Mesothelial cell of epicardium (in vitro differentiated cells): ENCODE results near the gene RNF149. TPM values are rescaled to one million over a fixed set of nuclear protein-coding genes. Genes with fewer than 3 reads are reported as not detected.
A peak's percentile ranks its signal among the peaks of the same experiment; 100 is the strongest.

ENCODE experiments used
- DNase-seq, 2 experiments: peaks; one replicate each; pipeline ENCODE4 v3.0.0; 2021; ENCODE audit warnings: low spot score in 2 of 2; ENCODE audit not compliant: unreplicated experiment in 2 of 2
- H3K27ac Mint-ChIP-seq: 2 replicates; pipeline ENCODE4 v1.8.0; 2021; ENCODE audit warnings: mixed read lengths
- H3K27me3 Mint-ChIP-seq: 2 replicates; pipeline ENCODE4 v1.8.0; 2021; ENCODE audit warnings: low read depth, mixed read lengths
- H3K36me3 Mint-ChIP-seq: 2 replicates; pipeline ENCODE4 v1.8.0; 2021; ENCODE audit warnings: mixed read lengths
- H3K4me1 Mint-ChIP-seq: 2 replicates; pipeline ENCODE4 v1.8.0; 2021; ENCODE audit warnings: mixed read lengths
- H3K4me3 Mint-ChIP-seq: 2 replicates; pipeline ENCODE4 v1.8.0; 2021; ENCODE audit warnings: mild to moderate bottlenecking, moderate library complexity, mixed read lengths
- H3K9me3 Mint-ChIP-seq: 2 replicates; pipeline ENCODE4 v1.8.0; 2021; ENCODE audit warnings: mixed read lengths
- CTCF ChIP-seq: fragments of 200-600 bp; sonication (generic); IDR thresholded peaks from one replicate; pipeline ENCODE4 v1.5.0; 2021; ENCODE audit warnings: antibody characterized with exemption; ENCODE audit not compliant: unreplicated experiment
- total RNA-seq: library from RNA; stranded (reverse); gene quantifications from 3 replicates; pipeline ENCODE4 v1.2.1, GENCODE V29; 2021

Gene RNF149
- total RNA-seq, 1 donor from 2014 or later = 57.6 TPM

- no peak overlapping the region for H3K4me3 Mint-ChIP-seq
These were observed 2.9 kb downstream of the RNF149 start for GRCh38 chr2:101305492-101306078.

GRCh38 chr2:101305035-101305434 is 3.5 kb downstream of the RNF149 start:
- H3K4me3 Mint-ChIP-seq = no peak overlapping the region
- peaks cover 45% of the 10 kb centered on the region for H3K4me1 Mint-ChIP-seq
- TF ChIP-seq CTCF = no peak
- H3K27ac Mint-ChIP-seq = peak overlapping the region; percentile 43
- no peaks in the 10 kb centered on the region for H3K9me3 Mint-ChIP-seq
- H3K27me3 Mint-ChIP-seq = no peaks in the 10 kb centered on the region
- DNase-seq = no peak
- H3K36me3 Mint-ChIP-seq = peaks cover 3% of the 10 kb centered on the region

More at GRCh38 chr2:101305492-101306078, 2.9 kb downstream of the RNF149 start:
- Mint-ChIP-seq H3K9me3 (no peaks in the 10 kb centered on the region), H3K27me3 (no peaks in the 10 kb centered on the region), H3K4me1 (peaks cover 45% of the 10 kb centered on the region), H3K36me3 (peaks cover 3% of the 10 kb centered on the region), H3K27ac (peak overlapping the region; percentile 43)
- DNase-seq = no peak
- TF ChIP-seq CTCF = no peak

- TF ChIP-seq CTCF = no peak
- no peak overlapping the region for H3K4me3 Mint-ChIP-seq
- no peaks in the 10 kb centered on the region for H3K9me3 Mint-ChIP-seq
- DNase-seq = no peak
- H3K36me3 Mint-ChIP-seq = peaks cover 3% of the 10 kb centered on the region
- no peak overlapping the region for H3K27ac Mint-ChIP-seq
- H3K4me1 Mint-ChIP-seq = peaks cover 43% of the 10 kb centered on the region
- no peaks in the 10 kb centered on the region for H3K27me3 Mint-ChIP-seq
These were observed 4.8 kb downstream of the RNF149 start for GRCh38 chr2:101303688-101304087.

- H3K36me3 Mint-ChIP-seq = peaks cover 5% of the 10 kb centered on the region
- TF ChIP-seq CTCF = no peak
- H3K27ac Mint-ChIP-seq = peak overlapping the region; percentile 37
- no peak overlapping the region for H3K4me3 Mint-ChIP-seq
- H3K27me3 Mint-ChIP-seq = no peaks in the 10 kb centered on the region
- H3K4me1 Mint-ChIP-seq = peaks cover 37% of the 10 kb centered on the region
- DNase-seq = no peak
- no peaks in the 10 kb centered on the region for H3K9me3 Mint-ChIP-seq
These were observed 6.5 kb downstream of the RNF149 start for GRCh38 chr2:101302016-101302415.

- no peak for DNase-seq
- H3K4me1 Mint-ChIP-seq = peaks cover 31% of the 10 kb centered on the region
- no peaks in the 10 kb centered on the region for H3K27me3 Mint-ChIP-seq
- no peak overlapping the region for H3K4me3 Mint-ChIP-seq
- no peak for TF ChIP-seq CTCF
- H3K27ac Mint-ChIP-seq = no peak overlapping the region
- H3K36me3 Mint-ChIP-seq = peaks cover 5% of the 10 kb centered on the region
- no peaks in the 10 kb centered on the region for H3K9me3 Mint-ChIP-seq
These were observed 7.7 kb downstream of the RNF149 start for GRCh38 chr2:101300836-101301235.

GRCh38 chr2:101300164-101300563 is 8.3 kb downstream of the RNF149 start:
- H3K27ac Mint-ChIP-seq = peak overlapping the region; percentile 4
- H3K4me3 Mint-ChIP-seq = no peak overlapping the region

More at GRCh38 chr2:101300164-101300563, 8.3 kb downstream of the RNF149 start:
- no peak for TF ChIP-seq CTCF
- no peak for DNase-seq
- Mint-ChIP-seq H3K27me3 (no peaks in the 10 kb centered on the region), H3K9me3 (no peaks in the 10 kb centered on the region), H3K36me3 (peaks cover 5% of the 10 kb centered on the region), H3K4me1 (peaks cover 25% of the 10 kb centered on the region)
